CD4-positive, alpha-beta T cell treated with Interleukin-15 for 1 hour (primary cell): ENCODE measurements around the gene DGCR2.
A peak's percentile ranks its signal among the peaks of the same experiment; 100 is the strongest.
"Not testable (repeated sequence)": the region's sequence is repeated elsewhere in the genome, so short reads cannot be mapped to it uniquely, and the experiment has no call there.

ENCODE experiments used
- DNase-seq: peaks from one replicate; pipeline ENCODE4 v3.0.0-alpha.2; 2020

Gene DGCR2

GRCh38 chr22:19038728-19039447, 83.3 kb downstream of the DGCR2 start:
- DNase-seq, result peak; percentile 14

GRCh38 chr22:19038164-19038546, 84.1 kb downstream of the DGCR2 start:
- peak; percentile 8 for DNase-seq

GRCh38 chr22:19037282-19038163, 84.7 kb downstream of the DGCR2 start:
- peak; percentile 6 for DNase-seq

- DNase-seq, result no peak
Observed at GRCh38 chr22:19036523-19037273, 85.5 kb downstream of the DGCR2 start.

GRCh38 chr22:19036229-19036522, 86.0 kb downstream of the DGCR2 start:
- DNase-seq, result no peak

GRCh38 chr22:19035474-19036228, 86.6 kb downstream of the DGCR2 start:
- DNase-seq, result no peak

- not testable (repeated sequence) for DNase-seq
Observed at GRCh38 chr22:19035126-19035473, 87.1 kb downstream of the DGCR2 start.

GRCh38 chr22:19034724-19035120, 87.5 kb downstream of the DGCR2 start:
- DNase-seq, result not testable (repeated sequence)

- not testable (repeated sequence) for DNase-seq
Observed at GRCh38 chr22:19034031-19034723, 88.0 kb downstream of the DGCR2 start.

- not testable (repeated sequence) for DNase-seq
Observed at GRCh38 chr22:19033568-19033905, 88.7 kb downstream of the DGCR2 start.

- not testable (repeated sequence) for DNase-seq
Observed at GRCh38 chr22:19032898-19033567, 89.2 kb downstream of the DGCR2 start.

- DNase-seq, result not testable (repeated sequence)
Observed at GRCh38 chr22:19032156-19032785, 89.9 kb downstream of the DGCR2 start.

- not testable (repeated sequence) for DNase-seq
Observed at GRCh38 chr22:19030889-19031252, 91.3 kb downstream of the DGCR2 start.

GRCh38 chr22:19030226-19030888, 91.9 kb downstream of the DGCR2 start:
- not testable (repeated sequence) for DNase-seq

GRCh38 chr22:19029113-19030103, 92.8 kb downstream of the DGCR2 start:
- not testable (repeated sequence) for DNase-seq

- not testable (repeated sequence) for DNase-seq
Observed at GRCh38 chr22:19028060-19028455, 94.2 kb downstream of the DGCR2 start.

- DNase-seq, result not testable (repeated sequence)
Observed at GRCh38 chr22:19027371-19028059, 94.7 kb downstream of the DGCR2 start.

GRCh38 chr22:19026080-19026479, 96.1 kb downstream of the DGCR2 start:
- not testable (repeated sequence) for DNase-seq
